H1 (cell line): ENCODE results near the gene LY6G6F. TPM values are rescaled to one million over a fixed set of nuclear protein-coding genes. Genes with fewer than 3 reads are reported as not detected.

ENCODE experiments used
- CTCF ChIA-PET: fragments of 300-600 bp; sonication (Branson Sonifier 250); formaldehyde crosslinking; loops from one replicate; lab custom pipeline; 2021; ENCODE audit not compliant: partially characterized antibody; lab: Charles Lee
- POLR2A ChIA-PET: fragments of 300-600 bp; sonication (Branson Sonifier 250); formaldehyde crosslinking; loops from one replicate; lab custom pipeline; 2021; ENCODE audit warnings: inconsistent platforms; ENCODE audit not compliant: partially characterized antibody; lab: Charles Lee
- DNase-seq, 2 experiments: peaks; one replicate each; pipeline versions ENCODE4 v3.0.0 to v3.0.0-alpha.2; 2010 to 2022; ENCODE audit warnings: low spot score in 2 of 2, low read depth in 1 of 2, mixed read lengths in 1 of 2
- FAIRE-seq: peaks from 2 replicates; lab custom pipeline; 2011; peaks lifted over from hg19 to GRCh38; lab: Jason Lieb, UNC
- H2AFZ ChIP-seq: 2 replicates; pipeline ENCODE4 v1.8.1; 2012; ENCODE audit warnings: low read length, inconsistent platforms
- H2AK5ac ChIP-seq: 2 replicates; pipeline ENCODE4 v1.6.1; 2013; ENCODE audit warnings: low read depth, low read length
- H2BK120ac ChIP-seq: replicated peaks from 2 replicates; pipeline ENCODE3; 2013; ENCODE audit warnings: low read depth, low read length, inconsistent platforms
- H2BK12ac ChIP-seq: 2 replicates; pipeline ENCODE4 v1.6.1; 2013; ENCODE audit warnings: low read depth, low read length
- H2BK15ac ChIP-seq: 2 replicates; pipeline ENCODE4 v1.6.1; 2013; ENCODE audit warnings: low read length
- H2BK20ac ChIP-seq: 2 replicates; pipeline ENCODE4 v1.6.1; 2013; ENCODE audit warnings: low read length
- H2BK5ac ChIP-seq: 2 replicates; pipeline ENCODE4 v1.6.1; 2013; ENCODE audit warnings: low read depth, low read length
- H3K14ac ChIP-seq: 2 replicates; pipeline ENCODE4 v1.6.1; 2013; ENCODE audit warnings: inconsistent platforms; ENCODE audit not compliant: insufficient read length
- H3K18ac ChIP-seq: 2 replicates; pipeline ENCODE4 v1.6.1; 2013; ENCODE audit warnings: low read length; ENCODE audit errors: extremely low read depth
- H3K23ac ChIP-seq: 2 replicates; pipeline ENCODE4 v1.6.1; 2013; ENCODE audit warnings: inconsistent platforms; ENCODE audit not compliant: insufficient read length
- H3K23me2 ChIP-seq: 2 replicates; pipeline ENCODE4 v1.6.1; 2013; ENCODE audit warnings: low read depth, low read length
- H3K27ac ChIP-seq: 2 replicates; pipeline ENCODE4 v1.6.1; 2011; ENCODE audit warnings: low read depth, low read length, inconsistent platforms
- H3K27me3 ChIP-seq, 4 experiments: replicated peaks in 1 of 4; 1 replicate in 1 of 4; 2 replicates in 3 of 4; pipeline versions ENCODE4 v1.6.1 to v1.8.1; 2011 to 2013; ENCODE audit warnings: low read length in 3 of 4, mild to moderate bottlenecking in 3 of 4, inconsistent platforms in 2 of 4, mixed read lengths in 2 of 4, moderate library complexity in 1 of 4; ENCODE audit not compliant: control insufficient read depth in 3 of 4, insufficient read depth in 3 of 4; ENCODE audit errors: extremely low read depth in 1 of 4
- H3K36me3 ChIP-seq, 4 experiments: 2 replicates each; pipeline versions ENCODE4 v1.6.1 to v1.8.1; 2011 to 2013; ENCODE audit warnings: mild to moderate bottlenecking in 4 of 4, low read length in 3 of 4, moderate library complexity in 2 of 4, control low read depth in 1 of 4, inconsistent platforms in 1 of 4; ENCODE audit not compliant: insufficient read depth in 4 of 4, control insufficient read depth in 2 of 4
- H3K4ac ChIP-seq: replicated peaks from 2 replicates; pipeline ENCODE3; 2013; ENCODE audit warnings: low read length, low read depth, mixed read lengths, inconsistent platforms; ENCODE audit not compliant: insufficient read length
- H3K4me1 ChIP-seq, 4 experiments: replicated peaks in 1 of 4; 1 replicate in 1 of 4; 2 replicates in 3 of 4; pipeline versions ENCODE4 v1.6.1 to v1.8.1; 2011 to 2013; ENCODE audit warnings: low read length in 3 of 4, inconsistent platforms in 2 of 4, mixed read lengths in 1 of 4; ENCODE audit not compliant: insufficient read depth in 4 of 4, control insufficient read depth in 3 of 4
- H3K4me2 ChIP-seq, 2 experiments: 2 replicates each; pipeline versions ENCODE4 v1.6.1 to v1.8.1; 2011 to 2013; ENCODE audit warnings: low read depth in 2 of 2, low read length in 2 of 2, control low read depth in 1 of 2, inconsistent platforms in 1 of 2, mild to moderate bottlenecking in 1 of 2; ENCODE audit not compliant: insufficient read depth in 1 of 2
- H3K4me3 ChIP-seq, 4 experiments: fragments of 200-600, 300-600 bp in 1 of 4; sonication (generic), shearing (Covaris generic), sonication (Bioruptor Twin) in 1 of 4; 2 replicates each; pipeline versions ENCODE4 v1.5.1 to v1.8.1; 2011 to 2016; ENCODE audit warnings: low read length in 4 of 4, low read depth in 3 of 4, control low read depth in 2 of 4, inconsistent platforms in 2 of 4, mild to moderate bottlenecking in 2 of 4, mixed read lengths in 1 of 4, moderate library complexity in 1 of 4; ENCODE audit not compliant: insufficient read depth in 2 of 4; ENCODE audit errors: extremely low read depth in 1 of 4
- H3K56ac ChIP-seq: replicated peaks from 2 replicates; pipeline ENCODE3; 2013; ENCODE audit warnings: low read depth, mild to moderate bottlenecking, mixed read lengths, low read length, inconsistent platforms; ENCODE audit not compliant: insufficient read length
- H3K79me1 ChIP-seq: 2 replicates; pipeline ENCODE4 v1.6.1; 2013; ENCODE audit warnings: low read depth, low read length, control low read depth
- H3K79me2 ChIP-seq, 2 experiments: 2 replicates each; pipeline versions ENCODE4 v1.6.1 to v1.8.1; 2012 to 2013; ENCODE audit warnings: low read length in 2 of 2, mild to moderate bottlenecking in 2 of 2, inconsistent platforms in 1 of 2; ENCODE audit not compliant: insufficient read depth in 2 of 2, control insufficient read depth in 1 of 2
- H3K9ac ChIP-seq, 4 experiments: replicated peaks in 1 of 4; 1 replicate in 1 of 4; 2 replicates in 3 of 4; pipeline versions ENCODE4 v1.6.1 to v1.8.1; 2011 to 2013; ENCODE audit warnings: low read depth in 3 of 4, low read length in 3 of 4, control low read depth in 2 of 4, mild to moderate bottlenecking in 2 of 4, moderate library complexity in 2 of 4, inconsistent platforms in 1 of 4; ENCODE audit errors: extremely low read depth in 1 of 4
- H3K9me3 ChIP-seq, 2 experiments: 2 replicates each; pipeline versions ENCODE4 v1.6.1 to v1.8.1; 2012 to 2013; ENCODE audit warnings: mild to moderate bottlenecking in 2 of 2, moderate library complexity in 2 of 2, control low read depth in 1 of 2, inconsistent platforms in 1 of 2, low read depth in 1 of 2, low read length in 1 of 2, mixed read lengths in 1 of 2; ENCODE audit not compliant: insufficient read depth in 2 of 2
- H4K20me1 ChIP-seq, 2 experiments: replicated peaks in 1 of 2; 2 replicates each; pipeline versions ENCODE3 to v1.8.1; 2011 to 2013; ENCODE audit warnings: inconsistent platforms in 2 of 2, low read length in 2 of 2, mild to moderate bottlenecking in 1 of 2; ENCODE audit not compliant: insufficient read depth in 2 of 2, control insufficient read depth in 1 of 2
- H4K5ac ChIP-seq: 2 replicates; pipeline ENCODE4 v1.6.1; 2013; ENCODE audit warnings: low read length, low read depth, mixed read lengths, inconsistent platforms; ENCODE audit not compliant: insufficient read length
- H4K8ac ChIP-seq: 2 replicates; pipeline ENCODE4 v1.8.0; 2013; ENCODE audit warnings: mild to moderate bottlenecking, moderate library complexity, low read length, inconsistent platforms; ENCODE audit not compliant: insufficient read depth; ENCODE audit errors: extremely low read depth
- H4K91ac ChIP-seq: replicated peaks from 2 replicates; pipeline ENCODE3; 2013; ENCODE audit warnings: low read length, mixed read lengths, inconsistent platforms; ENCODE audit not compliant: insufficient read length
- BCL11A ChIP-seq, 2 experiments: IDR thresholded peaks; one replicate each; pipeline ENCODE4 v1.6.1; 2011; ENCODE audit warnings: low read depth in 2 of 2, low read length in 2 of 2, mild to moderate bottlenecking in 2 of 2
- EZH2 ChIP-seq: fragments of 200-600 bp; sonication (generic); IDR thresholded peaks from 2 replicates; pipeline ENCODE4 v1.7.1; 2012; ENCODE audit warnings: low read depth, mild to moderate bottlenecking, moderate library complexity, low read length, inconsistent platforms; ENCODE audit not compliant: severe bottlenecking
- FOSL1 ChIP-seq: IDR thresholded peaks from 2 replicates; pipeline ENCODE4 v1.6.1; 2011; ENCODE audit warnings: mild to moderate bottlenecking, low read depth, low read length, moderate library complexity; ENCODE audit not compliant: insufficient read depth
- MAFK ChIP-seq: IDR thresholded peaks from 2 replicates; pipeline ENCODE4 v1.6.1; 2012; ENCODE audit warnings: low read depth, mild to moderate bottlenecking, improper control_type of control experiment, low read length
- RAD21 ChIP-seq, 2 experiments: IDR thresholded peaks in 1 of 2; conservative IDR thresholded peaks in 1 of 2; 2 replicates each; pipeline ENCODE4 v1.6.1; 2011; ENCODE audit warnings: low read depth in 2 of 2, low read length in 2 of 2, improper control_type of control experiment in 1 of 2, inconsistent platforms in 1 of 2, mild to moderate bottlenecking in 1 of 2, moderate library complexity in 1 of 2
- SAP30 ChIP-seq: fragments of 300-600 bp; sonication (generic); IDR thresholded peaks from 2 replicates; pipeline ENCODE4 v1.7.1; 2012; ENCODE audit warnings: low read length, moderate library complexity, mild to moderate bottlenecking, inconsistent platforms; ENCODE audit not compliant: insufficient read depth, insufficient replicate concordance
- SUZ12 ChIP-seq: fragments of 200-600 bp; sonication (generic); IDR thresholded peaks from 2 replicates; pipeline ENCODE4 v1.6.1; 2012; ENCODE audit warnings: mild to moderate bottlenecking, inconsistent platforms, low read length, moderate library complexity, mixed read lengths
- TAF1 ChIP-seq: IDR thresholded peaks from 2 replicates; pipeline ENCODE4 v1.6.1; 2011; ENCODE audit warnings: mild to moderate bottlenecking, low read depth, low read length
- USF2 ChIP-seq: IDR thresholded peaks from 2 replicates; pipeline ENCODE4 v1.6.1; 2011; ENCODE audit warnings: low read length, improper control_type of control experiment
- WGBS, 2 experiments: shearing (Covaris generic) in 1 of 2; methylation state at CpG; one replicate each; pipeline versions ENCODE4 v1.1.6 to v1.1.7; 2013 to 2015; ENCODE audit warnings: low lambda C conversion rate in 2 of 2, mixed read lengths in 2 of 2, inconsistent platforms in 1 of 2, low coverage in 1 of 2, missing lambda C conversion rate in 1 of 2; ENCODE audit not compliant: insufficient replicate concordance in 2 of 2, insufficient coverage in 1 of 2, insufficient read length in 1 of 2; ENCODE audit errors: extremely low coverage in 1 of 2, missing lambda C conversion rate in 1 of 2; 5-methylcytosine and 5-hydroxymethylcytosine counted together
- polyA plus RNA-seq, 7 experiments: library from polyadenylated mRNA; depleted of rRNA in 3 of 7; stranded (reverse) in 5 of 7; unstranded in 2 of 7; fragments of >200 nt in 5 of 7; fragments of 200-250 nt in 2 of 7; gene quantifications; 1 replicate in 5 of 7; 2 replicates in 1 of 7; 4 replicates in 1 of 7; pipeline versions ENCODE4 v1.2.1 to v1.2.3, GENCODE V29; 2011 to 2013; ENCODE audit warnings: missing spikeins in 2 of 7, mixed read lengths in 2 of 7
- total RNA-seq: library from RNA; stranded (reverse); fragmentation: NEBNext Ultra II Directional; extraction: Animal tissue kit (Norgen Biotek cat#: 25700); gene quantifications from 2 replicates; pipeline ENCODE4 v1.2.1, GENCODE V29; 2021

The LY6G6F gene
- total and polyA plus RNA-seq, 2 of the 8 experiments (the other 6 are each of a cell fraction or from before 2014, with no cell fraction given): not detected

DNA sequence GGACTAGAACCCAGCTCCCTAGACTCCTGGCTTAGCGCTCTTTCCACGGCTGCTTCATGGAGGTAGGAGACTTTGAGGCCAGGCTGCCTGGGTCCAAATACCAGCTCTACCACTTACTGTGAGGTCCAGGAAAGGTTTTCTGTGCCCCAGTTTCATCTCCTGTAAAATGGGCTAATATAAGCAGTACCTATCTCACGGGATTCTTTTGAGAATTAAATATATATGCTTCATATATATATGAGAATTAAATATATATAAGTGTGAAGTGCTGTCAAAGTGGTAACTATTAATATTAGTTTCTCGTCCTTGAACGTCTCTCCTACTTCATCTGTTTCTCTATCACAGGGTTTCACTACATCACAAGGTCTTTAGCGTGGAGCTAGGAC lies 15.6 kb upstream of the LY6G6F start:
- Histone ChIP-seq H2AK5ac (no peak overlapping the region), H3K18ac (no peak overlapping the region), H3K23me2 (no peaks in the 10 kb centered on the region), H3K4ac (no peak overlapping the region), H3K9ac (no peak overlapping the region), H4K5ac (no peak overlapping the region), H2BK20ac (no peak overlapping the region), H4K91ac (no peak overlapping the region), H3K36me3 (peaks cover 8 to 28% (median 18%) of the 10 kb centered on the region in 4 experiments; a peak in 5 of 8 replicates), H3K14ac (no peak overlapping the region), H3K9me3 (no peaks in the 10 kb centered on the region), H3K79me2 (no peaks in the 10 kb centered on the region), H3K79me1 (no peaks in the 10 kb centered on the region), H4K8ac (no peak overlapping the region), H3K4me3 (no peak overlapping the region), H2BK15ac (no peak overlapping the region), H2BK5ac (no peak overlapping the region), H3K23ac (no peak overlapping the region), H4K20me1 (no peaks in the 10 kb centered on the region), H2BK12ac (no peak overlapping the region), H3K56ac (no peak overlapping the region), H3K27ac (no peak overlapping the region), H2BK120ac (no peak overlapping the region), H3K4me2 (no peak overlapping the region), H3K4me1 (peaks cover 0 to 1% (median 0%) of the 10 kb centered on the region in 4 experiments; a peak in 2 of 7 replicates), H3K27me3 (no peaks in the 10 kb centered on the region), H2AFZ (no peak overlapping the region)
- CTCF ChIA-PET: interaction anchor here (0.9 to 5.8 kb wide), 19 partner anchors 8 to 105 kb away, joined by 3 to 26 read pairs (median 6); partner anchors contain the start of genes BAG6, CSNK2B, DDAH2 and GPANK1
- no peak for TF ChIP-seq BCL11A (IDR thresholded peaks at IDR 0.05; ENCODE audit: low read depth in 2 of 2, low read length in 2 of 2)
- no peak for TF ChIP-seq SAP30
- no peak for TF ChIP-seq TAF1
- no peak for TF ChIP-seq EZH2
- no peak for TF ChIP-seq MAFK
- TF ChIP-seq RAD21 (IDR thresholded peaks at IDR 0.05 in 1 of 2, conservative IDR thresholded peaks at IDR 0.05 in 1 of 2; ENCODE audit: low read depth in 2 of 2, low read length in 2 of 2): no peak
- TF ChIP-seq SUZ12: no peak
- no peak for TF ChIP-seq USF2
- TF ChIP-seq FOSL1: no peak
- POLR2A ChIA-PET: interaction anchor here (0.7 to 6.6 kb wide), 11 partner anchors 11 to 59 kb away, joined by 3 to 33 read pairs (median 4); partner anchors contain the start of genes ABHD16A, BAG6, GPANK1 and LY6G6D
- DNase-seq: no peak
- 90% methylated on average over 6 of the region's 6 CpGs; no CpG with 5 or more reads in 1 of the 2 experiments for WGBS, 2 experiments
- FAIRE-seq: no peak
